ENCODE data around the gene FERMT1.

FERMT1 gene

DNA sequence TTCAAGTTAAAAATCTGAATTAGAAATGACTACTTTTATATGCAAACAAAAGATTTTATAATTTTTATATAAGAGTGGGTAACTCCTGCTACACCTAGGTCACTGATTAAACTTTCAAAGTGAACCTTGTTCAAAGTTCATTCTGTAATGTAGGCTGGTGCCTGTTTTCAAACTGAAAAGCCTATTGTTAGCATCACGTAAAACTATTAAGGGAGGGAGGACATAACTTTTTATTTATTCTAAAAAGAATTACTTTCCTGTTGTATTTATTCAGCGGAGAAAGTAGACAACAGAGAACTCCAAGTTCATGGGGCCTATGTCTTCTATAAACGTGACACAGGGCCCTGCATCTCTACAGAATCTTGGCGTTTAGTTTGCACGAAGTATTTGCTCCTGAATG, 27.4 kb downstream of the FERMT1 start:
- no peak overlapping the region for H2AFZ ChIP-seq (ENCODE audit: low read depth, low read length)
- TF ChIP-seq, protein P1, sequence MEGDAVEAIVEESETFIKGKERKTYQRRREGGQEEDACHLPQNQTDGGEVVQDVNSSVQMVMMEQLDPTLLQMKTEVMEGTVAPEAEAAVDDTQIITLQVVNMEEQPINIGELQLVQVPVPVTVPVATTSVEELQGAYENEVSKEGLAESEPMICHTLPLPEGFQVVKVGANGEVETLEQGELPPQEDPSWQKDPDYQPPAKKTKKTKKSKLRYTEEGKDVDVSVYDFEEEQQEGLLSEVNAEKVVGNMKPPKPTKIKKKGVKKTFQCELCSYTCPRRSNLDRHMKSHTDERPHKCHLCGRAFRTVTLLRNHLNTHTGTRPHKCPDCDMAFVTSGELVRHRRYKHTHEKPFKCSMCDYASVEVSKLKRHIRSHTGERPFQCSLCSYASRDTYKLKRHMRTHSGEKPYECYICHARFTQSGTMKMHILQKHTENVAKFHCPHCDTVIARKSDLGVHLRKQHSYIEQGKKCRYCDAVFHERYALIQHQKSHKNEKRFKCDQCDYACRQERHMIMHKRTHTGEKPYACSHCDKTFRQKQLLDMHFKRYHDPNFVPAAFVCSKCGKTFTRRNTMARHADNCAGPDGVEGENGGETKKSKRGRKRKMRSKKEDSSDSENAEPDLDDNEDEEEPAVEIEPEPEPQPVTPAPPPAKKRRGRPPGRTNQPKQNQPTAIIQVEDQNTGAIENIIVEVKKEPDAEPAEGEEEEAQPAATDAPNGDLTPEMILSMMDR (IDR thresholded peaks at IDR 0.05; ENCODE audit: borderline replicate concordance, extremely low read depth, low read length, poor library complexity, severe bottlenecking), result no peak
- no peak for TF ChIP-seq EZH2 (IDR thresholded peaks at IDR 0.05; ENCODE audit: borderline replicate concordance, low read depth, low read length, severe bottlenecking)
- no peak for DNase-seq
- no peak for ATAC-seq (ENCODE audit: insufficient read depth, low read depth)
- no peaks in the 10 kb centered on the region for H4K20me1 ChIP-seq (ENCODE audit: insufficient read depth, low read length)
- no peaks in the 10 kb centered on the region for H3K36me3 ChIP-seq (ENCODE audit: insufficient read depth, low read length)
- H3K4me1 ChIP-seq (ENCODE audit: insufficient read depth, low read length), result no peaks in the 10 kb centered on the region
- peaks cover 7% of the 10 kb centered on the region for H3K27me3 ChIP-seq (ENCODE audit: insufficient read depth, low read length, poor library complexity)
- no peak overlapping the region for H3K27ac ChIP-seq (ENCODE audit: low read length)
- H3K4me3 ChIP-seq (ENCODE audit: low read depth in 1 of 2, low read length in 2 of 2), result no peak overlapping the region
- no peak overlapping the region for H3K4me2 ChIP-seq (ENCODE audit: insufficient read depth, low read length)
- no peaks in the 10 kb centered on the region for H3K79me2 ChIP-seq (ENCODE audit: insufficient read depth, low read length)
- no peaks in the 10 kb centered on the region for H3K9me3 ChIP-seq (ENCODE audit: insufficient read depth, low read length, severe bottlenecking)
- H3K9ac ChIP-seq (ENCODE audit: low read depth, low read length), result no peak overlapping the region

DNA sequence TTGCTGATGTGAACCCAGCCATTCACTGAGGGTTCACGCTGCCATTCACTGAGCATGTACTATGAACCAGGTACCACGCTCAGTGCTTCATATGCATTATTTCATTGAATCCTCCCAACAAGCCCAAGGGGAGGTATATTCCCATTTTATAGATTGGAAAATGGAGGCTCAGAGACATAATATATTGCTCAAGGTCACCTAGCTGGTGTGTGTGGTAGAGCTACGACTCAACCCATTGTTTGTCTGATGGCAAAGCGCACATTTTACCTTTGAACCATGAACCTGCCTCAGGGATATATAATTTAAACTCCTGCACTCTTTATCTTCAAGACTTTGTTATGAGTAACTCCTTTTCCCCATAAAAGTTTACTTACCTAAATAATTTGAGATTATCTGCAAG, 28.3 kb downstream of the FERMT1 start:
- TF ChIP-seq EZH2 (IDR thresholded peaks at IDR 0.05; ENCODE audit: borderline replicate concordance, low read depth, low read length, severe bottlenecking), result no peak
- TF ChIP-seq, protein P1 (IDR thresholded peaks at IDR 0.05; ENCODE audit: borderline replicate concordance, extremely low read depth, low read length, poor library complexity, severe bottlenecking), result no peak
- no peak overlapping the region for H3K4me3 ChIP-seq (ENCODE audit: low read depth in 1 of 2, low read length in 2 of 2)
- H2AFZ ChIP-seq (ENCODE audit: low read depth, low read length), result no peak overlapping the region
- no peak overlapping the region for H3K9ac ChIP-seq (ENCODE audit: low read depth, low read length)
- H3K36me3 ChIP-seq (ENCODE audit: insufficient read depth, low read length), result no peaks in the 10 kb centered on the region
- DNase-seq, result no peak
- no peaks in the 10 kb centered on the region for H3K4me1 ChIP-seq (ENCODE audit: insufficient read depth, low read length)
- no peak overlapping the region for H3K4me2 ChIP-seq (ENCODE audit: insufficient read depth, low read length)
- no peaks in the 10 kb centered on the region for H4K20me1 ChIP-seq (ENCODE audit: insufficient read depth, low read length)
- no peak for ATAC-seq (ENCODE audit: insufficient read depth, low read depth)
- H3K27me3 ChIP-seq (ENCODE audit: insufficient read depth, low read length, poor library complexity), result peaks cover 7% of the 10 kb centered on the region
- H3K27ac ChIP-seq (ENCODE audit: low read length), result no peak overlapping the region
- H3K9me3 ChIP-seq (ENCODE audit: insufficient read depth, low read length, severe bottlenecking), result no peaks in the 10 kb centered on the region
- no peaks in the 10 kb centered on the region for H3K79me2 ChIP-seq (ENCODE audit: insufficient read depth, low read length)

DNA sequence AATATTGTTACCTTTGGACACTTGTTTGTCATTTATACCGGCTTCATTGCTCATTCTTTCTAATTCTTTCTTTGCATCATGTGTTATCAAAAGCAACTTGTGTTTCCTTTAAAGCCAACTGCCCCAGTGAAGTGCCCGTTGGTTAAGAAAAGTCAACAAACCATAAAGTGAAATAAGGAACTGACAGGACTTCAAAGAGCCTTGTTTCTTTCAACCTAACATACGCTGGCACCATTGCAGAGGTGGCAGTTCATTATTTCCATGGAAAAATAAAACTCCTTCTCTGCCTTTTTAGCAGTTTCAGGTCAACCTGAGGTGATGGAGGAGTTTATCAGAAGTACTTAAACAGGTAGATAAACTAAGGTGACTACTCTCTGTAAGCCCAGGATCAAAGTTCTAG, 28.8 kb downstream of the FERMT1 start:
- Histone ChIP-seq H3K27ac (ENCODE audit: low read length) (no peak overlapping the region), H3K9ac (ENCODE audit: low read depth, low read length) (no peak overlapping the region), H3K4me1 (ENCODE audit: insufficient read depth, low read length) (no peaks in the 10 kb centered on the region), H3K36me3 (ENCODE audit: insufficient read depth, low read length) (no peaks in the 10 kb centered on the region), H3K4me3 (ENCODE audit: low read depth in 1 of 2, low read length in 2 of 2) (no peak overlapping the region), H3K79me2 (ENCODE audit: insufficient read depth, low read length) (no peaks in the 10 kb centered on the region), H2AFZ (ENCODE audit: low read depth, low read length) (no peak overlapping the region), H3K4me2 (ENCODE audit: insufficient read depth, low read length) (no peak overlapping the region), H3K9me3 (ENCODE audit: insufficient read depth, low read length, severe bottlenecking) (no peaks in the 10 kb centered on the region), H4K20me1 (ENCODE audit: insufficient read depth, low read length) (no peaks in the 10 kb centered on the region), H3K27me3 (ENCODE audit: insufficient read depth, low read length, poor library complexity) (peaks cover 7% of the 10 kb centered on the region)
- DNase-seq (no peak), ATAC-seq (ENCODE audit: insufficient read depth, low read depth) (no peak)
- no peak for TF ChIP-seq EZH2 (IDR thresholded peaks at IDR 0.05; ENCODE audit: borderline replicate concordance, low read depth, low read length, severe bottlenecking)
- TF ChIP-seq, protein P1 (IDR thresholded peaks at IDR 0.05; ENCODE audit: borderline replicate concordance, extremely low read depth, low read length, poor library complexity, severe bottlenecking), result no peak

DNA sequence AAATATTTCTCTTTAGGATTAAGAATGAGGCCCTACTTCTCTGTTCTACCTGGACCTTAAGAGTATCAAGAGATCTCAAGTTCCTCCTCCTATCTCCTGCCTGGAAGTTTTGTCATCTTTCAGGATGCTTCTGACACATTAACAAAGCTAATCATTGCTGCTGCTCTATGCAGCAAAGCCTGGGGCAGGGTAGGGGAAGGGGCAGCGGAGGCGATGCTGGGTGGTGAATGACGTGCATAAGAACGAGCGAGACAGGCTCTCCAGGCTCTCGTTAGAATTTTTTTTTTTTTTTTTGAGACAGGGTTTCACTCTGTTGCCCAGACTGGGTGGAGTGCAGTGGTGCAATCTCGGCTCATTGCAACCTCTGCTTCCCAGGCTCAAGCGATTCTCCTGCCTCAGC, 31.2 kb downstream of the FERMT1 start:
- H2AFZ ChIP-seq (ENCODE audit: low read depth, low read length), result no peak overlapping the region
- H3K9me3 ChIP-seq (ENCODE audit: insufficient read depth, low read length, severe bottlenecking), result no peaks in the 10 kb centered on the region
- H3K4me2 ChIP-seq (ENCODE audit: insufficient read depth, low read length), result no peak overlapping the region
- ATAC-seq (ENCODE audit: insufficient read depth, low read depth) (no peak), DNase-seq (no peak)
- no peak overlapping the region for H3K9ac ChIP-seq (ENCODE audit: low read depth, low read length)
- no peaks in the 10 kb centered on the region for H3K4me1 ChIP-seq (ENCODE audit: insufficient read depth, low read length)
- H4K20me1 ChIP-seq (ENCODE audit: insufficient read depth, low read length), result no peaks in the 10 kb centered on the region
- no peak overlapping the region for H3K27ac ChIP-seq (ENCODE audit: low read length)
- H3K79me2 ChIP-seq (ENCODE audit: insufficient read depth, low read length), result no peaks in the 10 kb centered on the region
- H3K36me3 ChIP-seq (ENCODE audit: insufficient read depth, low read length), result no peaks in the 10 kb centered on the region
- H3K27me3 ChIP-seq (ENCODE audit: insufficient read depth, low read length, poor library complexity), result peaks cover 7% of the 10 kb centered on the region
- TF ChIP-seq, protein P1 (IDR thresholded peaks at IDR 0.05; ENCODE audit: borderline replicate concordance, extremely low read depth, low read length, poor library complexity, severe bottlenecking), result no peak
- no peak for TF ChIP-seq EZH2 (IDR thresholded peaks at IDR 0.05; ENCODE audit: borderline replicate concordance, low read depth, low read length, severe bottlenecking)
- no peak overlapping the region for H3K4me3 ChIP-seq (ENCODE audit: low read depth in 1 of 2, low read length in 2 of 2)
